ENCODE data around the gene FTCD. TPM values are rescaled to one million over a fixed set of nuclear protein-coding genes. Genes with fewer than 3 reads are reported as not detected.
"Not testable (repeated sequence)": the region's sequence is repeated elsewhere in the genome, so short reads cannot be mapped to it uniquely, and the experiment has no call there.

FTCD gene
- polyA plus RNA-seq, 10 donors: 0.35 to 2.5 (median 0.97) TPM

GRCh38 chr21:46188226-46189212, 33.1 kb upstream of the FTCD start:
- peak in 2 of 3 donors; percentile 33 to 49 for DNase-seq

- DNase-seq: no peak
These were observed 32.4 kb upstream of the FTCD start for GRCh38 chr21:46187814-46188213.

GRCh38 chr21:46187261-46187660, 31.9 kb upstream of the FTCD start:
- no peak for DNase-seq

GRCh38 chr21:46185716-46186115, 30.3 kb upstream of the FTCD start:
- DNase-seq: no peak

GRCh38 chr21:46184625-46185555, 29.5 kb upstream of the FTCD start:
- DNase-seq: peak; percentile 84 to 96 (median 87)

- DNase-seq: peak; percentile 62 to 91 (median 76)
These were observed 28.7 kb upstream of the FTCD start, which contains the start of gene SPATC1L for GRCh38 chr21:46183910-46184624. SPATC1L (minus strand) TSS chr21:46184459; CDS start chr21:46182816, 1,643 bp downstream.

- not testable (repeated sequence) for DNase-seq
These were observed 28.0 kb upstream of the FTCD start for GRCh38 chr21:46183337-46183909.

- no peak for DNase-seq
These were observed 27.4 kb upstream of the FTCD start for GRCh38 chr21:46182548-46183336.

- DNase-seq: no peak
These were observed 26.7 kb upstream of the FTCD start for GRCh38 chr21:46181953-46182547.

GRCh38 chr21:46181436-46181835, 26.1 kb upstream of the FTCD start:
- DNase-seq: no peak

- no peak for DNase-seq
These were observed 25.5 kb upstream of the FTCD start for GRCh38 chr21:46180778-46181391.

- DNase-seq: no peak
These were observed 24.8 kb upstream of the FTCD start for GRCh38 chr21:46180079-46180722.

GRCh38 chr21:46179708-46180078, 24.3 kb upstream of the FTCD start:
- DNase-seq: no peak

- DNase-seq: no peak
These were observed 23.6 kb upstream of the FTCD start for GRCh38 chr21:46178961-46179360.

GRCh38 chr21:46176443-46177129, 21.2 kb upstream of the FTCD start:
- not testable (repeated sequence) for DNase-seq

- no peak for DNase-seq
These were observed 18.2 kb upstream of the FTCD start for GRCh38 chr21:46173573-46173972.

- no peak for DNase-seq
These were observed 17.6 kb upstream of the FTCD start for GRCh38 chr21:46172863-46173528.

All from muscle of back (tissue), 11 donors.